GM19463 (cell line): ENCODE data around the gene EGR2.

Source experiments
- ATAC-seq: cut with Tn5 transposase; IDR thresholded peaks from one replicate; pipeline ENCODE4 v1.9.1; 2021; ENCODE audit warnings: mild to moderate bottlenecking, moderate library complexity; ENCODE audit not compliant: unreplicated experiment

EGR2 gene

GRCh38 chr10:62816331-62817120 lies at the start of gene EGR2:
EGR2 (minus strand) TSS chr10:62816366; CDS start chr10:62816029, 337 bp downstream.
- ATAC-seq = peak; percentile 69

DNA sequence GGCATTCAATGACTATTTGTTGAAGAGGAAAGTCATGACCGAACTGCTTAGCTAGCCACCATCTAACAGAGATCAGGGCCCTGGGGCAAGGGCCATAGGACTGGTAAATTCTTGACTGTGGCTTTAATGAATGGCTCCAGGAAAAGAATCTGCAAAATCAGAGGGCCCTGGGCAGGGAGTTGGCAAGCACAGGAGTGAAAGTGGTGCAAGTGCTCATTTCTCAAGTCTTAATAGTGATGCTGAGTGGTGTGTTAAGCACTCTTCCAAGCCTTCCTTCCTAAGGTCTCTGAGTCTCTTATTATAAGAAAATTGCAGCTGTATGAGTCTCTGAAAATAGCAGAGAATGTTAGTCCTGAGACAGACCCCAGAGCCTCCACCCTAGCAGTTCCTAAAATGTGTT lies 46.3 kb upstream of the EGR2 start:
- ATAC-seq = no peak

DNA sequence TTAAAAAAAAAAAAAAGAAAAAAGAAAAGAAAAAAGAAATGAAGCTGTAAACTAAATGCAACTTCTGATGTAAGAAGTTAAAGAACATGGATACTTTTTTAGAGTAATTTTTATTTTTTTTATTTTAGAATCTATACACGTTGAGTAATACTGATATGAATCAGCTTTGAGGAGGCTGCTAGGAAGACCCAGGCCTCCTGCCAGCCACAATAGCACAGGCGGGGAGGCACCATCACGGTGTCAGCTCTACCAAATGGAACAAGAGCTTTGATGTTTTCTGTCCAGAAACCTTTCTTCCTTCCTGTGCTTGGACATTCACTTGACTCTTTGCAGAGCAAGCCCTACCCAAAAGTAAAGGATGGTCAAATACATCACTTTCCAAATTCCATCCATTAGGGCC lies 45.3 kb upstream of the EGR2 start:
- no peak for ATAC-seq

DNA sequence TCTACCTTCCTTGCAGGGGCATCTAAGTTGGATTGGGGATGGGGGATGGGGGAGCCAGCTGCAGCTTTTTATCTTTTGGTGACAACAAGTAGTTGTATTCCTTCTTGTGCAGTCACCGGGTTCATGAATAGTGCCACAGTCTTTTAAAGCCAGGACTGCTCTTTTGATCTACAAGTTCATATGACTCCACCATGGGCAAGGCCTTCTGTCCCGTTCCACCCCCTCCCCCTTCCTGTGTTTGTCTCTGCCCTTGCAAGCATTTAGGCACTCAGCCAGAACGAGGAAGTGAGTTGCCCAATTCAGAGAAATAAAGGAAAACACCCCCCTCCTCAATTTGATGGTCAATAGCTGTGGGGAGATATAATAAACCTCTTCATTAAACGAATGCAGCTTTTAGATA lies 44.8 kb upstream of the EGR2 start:
- ATAC-seq = no peak

- no peak for ATAC-seq
Observed at GRCh38 chr10:62858364-62858763, 42.2 kb upstream of the EGR2 start.

- no peak for ATAC-seq
Observed at GRCh38 chr10:62856021-62856420, 39.9 kb upstream of the EGR2 start.

GRCh38 chr10:62853710-62854109 lies 37.5 kb upstream of the EGR2 start:
- peak; percentile 25 for ATAC-seq

DNA sequence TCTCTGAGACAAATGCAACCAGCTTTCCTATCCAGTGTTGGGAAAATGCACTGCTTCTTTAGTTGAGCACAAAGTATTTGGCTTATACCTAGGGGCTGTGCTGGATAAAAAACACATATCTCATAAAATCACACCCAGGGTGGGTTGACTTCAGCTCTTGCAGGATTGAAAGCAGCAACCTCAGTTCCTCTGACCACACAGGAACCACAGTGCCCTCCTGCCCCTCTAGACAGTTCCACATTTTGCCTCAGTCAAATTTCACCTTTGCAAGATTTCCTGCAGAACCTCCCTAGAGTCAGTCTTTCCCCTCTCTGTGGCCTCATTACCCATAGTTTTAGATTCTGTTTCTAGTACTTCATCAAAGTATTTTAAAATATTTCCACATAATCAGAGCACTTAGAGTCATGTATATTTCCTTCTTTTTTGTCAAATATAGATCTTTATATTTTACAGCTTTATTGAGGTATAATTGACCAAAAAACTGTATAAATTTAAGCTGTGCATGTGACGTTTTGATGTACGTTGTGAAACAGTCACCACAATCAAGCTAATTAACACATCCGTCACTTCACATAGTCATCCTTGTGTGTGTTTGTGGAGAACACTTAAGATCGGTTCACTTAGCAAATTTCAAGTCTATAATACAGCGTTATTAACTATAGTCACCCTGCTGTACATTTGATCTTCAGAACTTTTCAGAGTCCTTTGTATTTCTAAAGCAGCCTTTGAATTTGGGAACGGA lies 37.0 kb upstream of the EGR2 start:
- ATAC-seq = peak; percentile 68

GRCh38 chr10:62851442-62851841 lies 35.3 kb upstream of the EGR2 start:
- ATAC-seq = no peak

- ATAC-seq = no peak
Observed at GRCh38 chr10:62850646-62851045, 34.5 kb upstream of the EGR2 start.

DNA sequence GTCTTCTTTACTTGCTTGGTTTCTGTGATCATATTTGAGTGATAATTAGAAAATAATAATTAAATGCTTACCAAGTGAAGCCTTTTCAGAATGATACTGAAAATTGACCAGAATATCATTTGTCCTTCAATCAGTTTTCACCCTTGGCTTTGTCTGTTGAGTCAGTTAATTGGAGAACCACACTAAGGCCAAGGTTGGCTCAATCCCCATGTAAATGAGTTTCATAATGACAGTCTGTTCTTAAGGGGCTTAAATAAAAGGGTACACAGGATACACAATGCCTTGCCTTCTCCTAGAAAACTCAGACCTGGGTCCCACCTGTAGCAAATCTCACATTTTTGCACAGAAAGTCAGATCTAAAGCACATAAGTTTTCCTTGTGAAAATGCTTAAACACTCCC lies 31.3 kb upstream of the EGR2 start:
- ATAC-seq = no peak

DNA sequence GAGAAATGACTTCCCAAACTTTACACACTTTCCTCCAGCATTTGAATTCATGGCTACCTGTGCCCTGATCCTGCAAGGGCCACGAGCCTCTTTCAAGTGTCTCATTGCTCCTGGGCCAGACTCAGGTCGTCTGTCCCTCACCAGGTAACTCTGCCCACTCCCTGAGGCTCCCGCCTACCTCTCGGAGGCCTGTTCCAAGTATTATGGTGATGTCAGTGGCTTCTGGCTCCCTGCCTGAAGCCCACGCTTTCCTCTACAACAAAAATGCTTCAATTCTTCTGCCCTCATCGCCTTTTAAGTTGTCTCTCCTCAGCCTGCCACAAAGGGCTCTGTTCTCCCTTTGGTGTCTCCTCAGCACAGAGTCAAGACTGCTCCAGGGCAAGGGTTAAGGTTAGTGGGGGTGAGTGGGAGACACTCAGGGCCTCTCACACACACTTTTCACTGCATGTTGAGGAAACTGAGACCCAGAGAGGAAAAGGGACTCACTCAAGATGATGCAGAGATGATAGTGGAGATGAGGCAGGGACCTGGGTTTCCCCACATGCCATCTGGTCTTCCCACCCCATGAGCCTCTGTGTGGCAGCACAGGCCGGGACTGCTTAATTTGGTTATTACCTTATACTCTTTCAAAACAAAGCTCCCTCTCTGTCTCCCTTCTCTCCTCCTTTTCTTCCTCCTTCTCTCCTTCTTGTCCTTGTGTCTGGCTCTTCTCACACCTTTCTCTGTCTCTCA lies 28.3 kb upstream of the EGR2 start:
- no peak for ATAC-seq

DNA sequence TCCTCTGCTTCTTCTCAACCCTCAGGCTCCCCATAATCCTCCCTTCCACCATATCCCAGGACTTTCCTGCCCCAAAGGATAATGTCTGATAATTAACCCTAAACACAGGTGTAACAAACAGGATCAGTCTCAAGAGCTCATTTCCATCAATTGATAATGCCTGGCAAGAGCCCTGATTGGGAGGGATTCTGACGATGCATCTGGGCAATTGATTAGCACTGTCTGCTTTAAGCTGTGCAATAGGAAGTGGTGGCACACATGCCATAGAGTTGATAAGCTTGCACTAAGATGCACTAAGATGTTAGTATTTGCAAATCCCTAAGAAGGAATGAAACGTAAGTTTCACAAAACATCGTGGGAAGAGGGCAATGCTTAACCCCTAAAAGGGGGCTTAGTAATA lies 27.4 kb upstream of the EGR2 start:
- no peak for ATAC-seq

DNA sequence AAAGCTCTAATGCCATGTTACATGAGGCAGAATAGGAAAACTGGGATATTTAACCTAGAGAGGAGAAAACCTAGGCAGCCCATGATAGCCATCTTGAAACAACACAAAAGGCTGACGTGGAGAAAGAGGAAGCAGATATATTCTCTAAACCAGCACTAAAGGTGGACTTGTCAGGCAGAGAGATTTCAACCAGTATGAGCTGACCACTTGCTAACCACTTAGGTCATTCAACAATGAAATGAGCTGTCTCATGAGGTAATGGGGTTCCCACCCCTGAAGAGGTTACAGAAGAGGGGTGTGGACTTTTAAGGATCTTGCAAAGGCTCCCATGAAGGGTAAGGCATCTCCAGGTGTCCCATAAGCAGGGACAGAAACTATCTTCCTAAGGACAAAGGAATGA lies 26.8 kb upstream of the EGR2 start:
- ATAC-seq = no peak

GRCh38 chr10:62839590-62839989 lies 23.4 kb upstream of the EGR2 start:
- no peak for ATAC-seq

DNA sequence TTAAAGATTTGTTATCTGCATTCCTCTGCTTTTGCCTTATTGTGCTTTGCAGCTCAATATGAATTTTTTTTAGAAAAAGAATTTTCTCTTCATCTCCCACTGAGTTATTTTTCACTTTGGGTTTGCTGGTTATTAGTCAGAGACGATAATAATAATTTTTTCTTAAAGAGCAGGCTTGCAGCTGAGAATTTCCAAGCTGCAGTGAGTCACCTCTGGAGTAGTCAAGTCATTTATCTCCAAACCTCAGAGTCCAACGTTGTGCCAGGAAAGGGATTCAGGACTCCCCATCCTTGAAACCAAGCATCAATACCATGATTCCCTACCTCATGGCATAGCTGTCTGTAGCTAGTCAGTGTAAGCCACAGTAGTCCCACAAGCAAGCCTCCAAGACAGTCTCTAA lies 15.2 kb upstream of the EGR2 start:
- ATAC-seq = no peak

DNA sequence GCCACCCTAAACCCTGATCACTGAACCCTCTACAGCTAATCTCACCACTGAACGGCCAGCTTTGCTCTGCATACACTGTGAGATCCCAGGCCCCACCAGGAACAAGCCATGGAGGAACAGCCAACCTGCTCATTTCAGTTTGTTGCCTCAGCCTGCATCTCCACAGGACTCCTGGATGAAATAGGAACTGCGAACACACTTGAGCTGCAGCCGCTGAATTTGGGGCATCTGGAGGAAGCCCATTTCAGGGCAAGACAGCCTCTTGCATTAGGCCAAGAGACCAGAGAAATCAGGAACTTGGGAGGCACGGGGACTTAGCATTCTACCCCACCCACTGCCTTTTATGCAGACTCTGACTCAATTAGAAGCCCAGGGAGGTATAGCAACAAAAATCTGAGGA lies 14.5 kb upstream of the EGR2 start:
- no peak for ATAC-seq

DNA sequence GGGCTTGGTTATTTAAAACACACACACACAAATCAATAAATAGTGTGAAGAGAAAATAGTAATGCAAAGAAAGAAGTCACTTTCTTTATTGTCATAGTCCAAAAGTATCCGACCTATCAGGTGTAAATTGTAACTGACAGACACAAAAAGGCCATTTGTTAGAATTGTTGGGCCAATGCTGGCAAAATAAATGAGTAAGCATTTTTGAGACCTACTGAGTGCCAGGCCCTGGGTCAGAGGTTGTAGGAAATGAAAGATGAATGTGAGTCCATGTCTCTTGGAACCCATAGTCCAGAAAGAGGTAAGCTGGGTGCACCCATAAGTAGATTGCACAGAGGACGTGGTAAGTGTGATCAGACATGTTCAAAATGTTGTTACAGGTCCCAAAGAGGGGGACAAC lies 13.5 kb upstream of the EGR2 start:
- no peak for ATAC-seq

GRCh38 chr10:62826273-62826672 lies 10.1 kb upstream of the EGR2 start:
- ATAC-seq = no peak

DNA sequence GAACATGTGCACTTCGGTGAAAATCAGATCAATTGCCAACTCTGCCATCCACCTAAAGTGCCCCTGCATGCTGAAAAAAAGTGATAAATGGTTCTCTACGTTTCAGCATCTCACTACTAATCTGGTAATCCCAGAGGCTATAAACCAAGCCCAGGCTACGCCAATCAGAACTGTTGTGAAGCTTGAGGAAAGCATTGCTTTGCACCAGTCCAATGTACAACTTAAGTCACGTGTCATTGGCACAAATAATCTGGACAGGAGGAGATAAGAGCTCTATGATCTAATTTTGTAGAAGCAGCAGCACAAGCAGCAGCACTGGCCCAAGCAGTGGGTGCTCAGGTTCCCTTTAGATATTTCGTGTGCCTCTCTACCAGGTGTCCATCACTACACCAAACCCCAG lies 4.4 kb upstream of the EGR2 start:
- no peak for ATAC-seq

DNA sequence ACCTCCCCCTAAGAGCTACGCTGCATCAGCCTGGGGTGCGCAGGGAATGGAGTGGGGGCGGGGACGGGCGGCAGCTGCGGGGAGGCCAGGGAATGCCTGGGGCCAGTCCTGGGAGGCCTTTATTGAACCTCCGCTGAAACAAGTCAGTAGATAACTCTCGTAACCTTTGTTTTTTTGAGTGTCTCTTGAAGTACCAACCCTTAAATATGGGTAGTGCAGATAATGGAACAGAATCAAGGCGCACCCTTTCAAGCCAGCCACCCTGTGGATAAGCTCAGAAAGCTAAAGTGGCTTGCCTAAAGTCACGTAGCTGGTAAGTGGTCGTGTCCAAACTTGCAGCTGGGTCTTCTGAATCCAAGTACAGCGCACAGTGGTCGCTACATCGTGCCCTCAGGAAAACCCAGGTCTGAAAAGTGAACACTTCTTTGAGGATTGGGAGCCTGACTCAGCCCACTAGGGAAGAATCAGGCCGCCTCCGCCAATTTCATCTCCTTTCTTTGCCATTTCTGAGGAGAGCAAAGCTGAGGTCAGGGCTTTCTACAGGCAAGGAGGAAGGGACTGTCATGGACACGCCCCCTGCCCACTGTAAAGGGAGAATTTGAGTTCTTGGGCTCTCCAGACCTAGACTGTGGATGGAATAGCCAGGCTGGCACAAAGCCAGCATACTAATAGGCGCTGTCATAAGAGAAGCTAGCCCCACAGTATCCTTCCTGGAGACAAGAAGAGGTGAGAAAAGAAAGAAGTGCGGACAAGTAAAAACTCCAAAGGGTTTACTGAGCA lies 3.2 kb upstream of the EGR2 start:
- ATAC-seq = no peak
